Brain microvascular endothelial cell (primary cell): Measurements from ENCODE around the gene FAT1.
A peak's percentile ranks its signal among the peaks of the same experiment; 100 is the strongest.

Experiments used
- DNase-seq: peaks from one replicate; pipeline ENCODE4 v3.0.0-alpha.2; 2020
- H3K27ac ChIP-seq: fragments of 250-450 bp; sonication (Bioruptor Pico); 2 replicates; pipeline ENCODE4 v1.5.1; 2020; ENCODE audit warnings: mild to moderate bottlenecking, moderate library complexity
- H3K27me3 ChIP-seq: fragments of 250-450 bp; sonication (Bioruptor Pico); replicated peaks from 2 replicates; pipeline ENCODE4 v1.5.1; 2020; ENCODE audit warnings: mild to moderate bottlenecking
- H3K36me3 ChIP-seq: fragments of 250-450 bp; sonication (Bioruptor Pico); replicated peaks from 2 replicates; pipeline ENCODE4 v1.5.1; 2020; ENCODE audit warnings: mild to moderate bottlenecking
- H3K4me3 ChIP-seq: 2 replicates; pipeline ENCODE4 v1.5.1; 2011; ENCODE audit warnings: low read depth, mild to moderate bottlenecking, control low read depth, low read length, moderate library complexity
- CTCF ChIP-seq: IDR thresholded peaks from 2 replicates; pipeline ENCODE4 v1.5.1; 2011; ENCODE audit warnings: low read depth, mild to moderate bottlenecking, moderate library complexity, low read length, control low read depth, inconsistent platforms; ENCODE audit errors: missing control alignments
- in situ Hi-C: cut with HindIII; loops from 2 replicates; pipeline ENCODE4 v1.10.0; 2017; ENCODE audit warnings: low sequenced_read_pairs, low pct_ligation_motif_present

The FAT1 gene

DNA sequence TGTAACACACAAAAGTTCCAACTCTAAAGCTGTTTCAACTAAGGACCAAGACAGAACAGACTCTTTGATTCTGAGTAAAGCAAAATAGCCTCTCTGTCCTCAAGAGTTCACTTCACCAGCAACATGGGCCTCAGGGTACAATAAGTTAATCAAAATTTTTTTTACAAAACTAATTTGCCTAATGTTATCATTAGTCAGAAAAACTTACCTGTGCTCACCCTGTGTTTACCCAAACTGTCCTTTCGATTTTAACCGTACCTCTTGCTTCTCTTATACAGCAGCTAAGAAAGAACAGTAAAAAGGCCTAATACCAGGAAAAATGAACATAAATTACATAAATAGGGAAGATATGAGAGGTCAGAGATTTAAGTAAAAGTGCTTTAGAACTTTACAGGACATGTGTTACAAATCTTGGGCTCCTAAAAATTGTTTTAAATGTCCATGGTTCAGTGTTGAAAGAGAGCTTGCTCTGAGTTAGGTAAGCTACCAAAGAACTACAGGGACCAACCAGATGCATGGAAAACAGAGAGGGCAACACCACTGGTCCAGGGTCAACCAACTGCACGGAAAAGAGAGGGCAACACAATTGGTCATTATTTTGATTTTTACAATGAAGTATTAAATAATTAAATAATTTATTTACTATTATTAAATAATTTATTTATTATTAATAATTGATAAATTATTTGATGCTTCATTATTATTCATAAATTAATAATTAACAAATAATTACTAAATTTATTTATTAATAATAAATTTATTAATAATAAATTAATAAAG, 73.1 kb downstream of the FAT1 start:
- Histone ChIP-seq H3K36me3 (no peaks in the 10 kb centered on the region), H3K4me3 (no peak overlapping the region), H3K27me3 (no peaks in the 10 kb centered on the region), H3K27ac (no peak overlapping the region)
- DNase-seq = no peak
- no peak for TF ChIP-seq CTCF
- in situ Hi-C loops = no loop called here

- no peak for TF ChIP-seq CTCF
- Histone ChIP-seq H3K27me3 (no peaks in the 10 kb centered on the region), H3K4me3 (no peak overlapping the region), H3K36me3 (no peaks in the 10 kb centered on the region), H3K27ac (no peak overlapping the region)
- in situ Hi-C loops = no loop called here
- no peak for DNase-seq
Measured at GRCh38 chr4:186647821-186648220, 75.8 kb downstream of the FAT1 start.

DNA sequence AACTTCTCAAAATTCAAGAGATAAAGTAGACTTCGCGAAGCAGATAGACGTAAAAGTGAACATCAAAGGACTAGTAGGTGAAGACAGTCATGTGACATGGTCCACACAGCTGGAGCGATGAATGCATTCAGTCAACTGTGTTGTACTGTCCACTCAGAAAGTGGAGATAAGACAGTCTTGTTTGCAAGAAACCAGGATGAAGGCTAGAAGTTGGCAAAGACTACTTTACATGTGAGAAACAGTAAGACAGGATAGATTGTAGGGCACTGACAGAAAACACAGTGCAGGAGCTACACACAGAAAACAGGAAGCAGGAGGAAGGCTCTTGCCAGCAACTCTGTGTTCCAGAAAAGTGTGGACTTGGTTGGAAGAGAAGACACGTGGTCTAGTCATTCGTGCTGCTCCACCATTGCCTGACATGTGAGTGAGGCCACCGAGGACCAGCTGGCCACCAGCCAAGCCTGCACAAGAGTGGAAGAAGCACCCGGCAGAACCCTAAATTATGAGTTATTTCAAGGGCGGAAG, 78.9 kb downstream of the FAT1 start:
- peak overlapping the region; percentile 61 for H3K27ac ChIP-seq
- no peaks in the 10 kb centered on the region for H3K27me3 ChIP-seq
- DNase-seq = no peak
- no peak overlapping the region for H3K4me3 ChIP-seq
- peaks cover 3% of the 10 kb centered on the region for H3K36me3 ChIP-seq
- in situ Hi-C loops = no loop called here
- no peak for TF ChIP-seq CTCF

GRCh38 chr4:186644311-186644638, 79.4 kb downstream of the FAT1 start:
- TF ChIP-seq CTCF = no peak
- no peak for DNase-seq
- H3K27ac ChIP-seq = peak overlapping the region; percentile 61

GRCh38 chr4:186643501-186644310, 80.0 kb downstream of the FAT1 start:
- DNase-seq = no peak

More at GRCh38 chr4:186644311-186644638, 79.4 kb downstream of the FAT1 start:
- Histone ChIP-seq H3K36me3 (peaks cover 4% of the 10 kb centered on the region), H3K27me3 (no peaks in the 10 kb centered on the region), H3K4me3 (no peak overlapping the region)
- in situ Hi-C loops = no loop called here

More at GRCh38 chr4:186643501-186644310, 80.0 kb downstream of the FAT1 start:
- no peak for TF ChIP-seq CTCF
- Histone ChIP-seq H3K27ac (peak overlapping the region; percentile 61), H3K4me3 (no peak overlapping the region), H3K36me3 (peaks cover 8% of the 10 kb centered on the region), H3K27me3 (no peaks in the 10 kb centered on the region)
- in situ Hi-C loops = no loop called here
